HFF-Myc (cell line): ENCODE data around the gene ARPC5L.
A peak's percentile ranks its signal among the peaks of the same experiment; 100 is the strongest.
"Not testable (repeated sequence)": the region's sequence is repeated elsewhere in the genome, so short reads cannot be mapped to it uniquely, and the experiment has no call there.

ENCODE experiments used
- DNase-seq: peaks from one replicate; pipeline ENCODE4 v3.0.0-alpha.2; 2011; ENCODE audit warnings: low read depth; ENCODE audit errors: extremely low read depth
- H3K4me3 ChIP-seq: replicated peaks from 2 replicates; pipeline ENCODE4 v1.5.1; 2011; ENCODE audit warnings: low read depth, mild to moderate bottlenecking, control low read depth, low read length
- TF ChIP-seq, protein P1 (sequence below): IDR thresholded peaks from 2 replicates; pipeline ENCODE4 v1.5.1; 2012; ENCODE audit warnings: mild to moderate bottlenecking, low read depth, low read length, control low read depth; ENCODE audit errors: missing control alignments

Gene ARPC5L

DNA sequence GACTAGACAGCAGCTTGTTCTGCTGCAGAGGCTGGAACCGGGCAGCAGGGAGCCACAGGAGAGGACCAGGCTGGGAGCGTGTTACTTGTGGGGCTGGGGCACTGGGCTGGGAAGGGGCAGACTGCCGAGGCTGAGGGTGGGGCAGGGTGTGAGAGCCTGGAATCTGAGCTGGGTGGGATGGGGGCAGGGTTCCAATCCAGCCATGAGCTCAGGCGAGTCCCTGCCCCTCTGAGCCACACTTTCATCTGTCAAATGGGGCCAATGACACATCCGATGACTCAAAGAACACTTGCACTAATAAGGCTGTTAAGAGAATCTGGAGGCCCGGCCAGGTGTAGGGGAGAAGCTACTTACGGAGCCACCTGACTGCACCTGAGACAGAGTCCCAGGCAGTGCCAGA is 27.3 kb upstream of the ARPC5L start:
- TF ChIP-seq, protein P1, sequence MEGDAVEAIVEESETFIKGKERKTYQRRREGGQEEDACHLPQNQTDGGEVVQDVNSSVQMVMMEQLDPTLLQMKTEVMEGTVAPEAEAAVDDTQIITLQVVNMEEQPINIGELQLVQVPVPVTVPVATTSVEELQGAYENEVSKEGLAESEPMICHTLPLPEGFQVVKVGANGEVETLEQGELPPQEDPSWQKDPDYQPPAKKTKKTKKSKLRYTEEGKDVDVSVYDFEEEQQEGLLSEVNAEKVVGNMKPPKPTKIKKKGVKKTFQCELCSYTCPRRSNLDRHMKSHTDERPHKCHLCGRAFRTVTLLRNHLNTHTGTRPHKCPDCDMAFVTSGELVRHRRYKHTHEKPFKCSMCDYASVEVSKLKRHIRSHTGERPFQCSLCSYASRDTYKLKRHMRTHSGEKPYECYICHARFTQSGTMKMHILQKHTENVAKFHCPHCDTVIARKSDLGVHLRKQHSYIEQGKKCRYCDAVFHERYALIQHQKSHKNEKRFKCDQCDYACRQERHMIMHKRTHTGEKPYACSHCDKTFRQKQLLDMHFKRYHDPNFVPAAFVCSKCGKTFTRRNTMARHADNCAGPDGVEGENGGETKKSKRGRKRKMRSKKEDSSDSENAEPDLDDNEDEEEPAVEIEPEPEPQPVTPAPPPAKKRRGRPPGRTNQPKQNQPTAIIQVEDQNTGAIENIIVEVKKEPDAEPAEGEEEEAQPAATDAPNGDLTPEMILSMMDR = no peak
- no peak for DNase-seq
- no peak overlapping the region for H3K4me3 ChIP-seq

DNA sequence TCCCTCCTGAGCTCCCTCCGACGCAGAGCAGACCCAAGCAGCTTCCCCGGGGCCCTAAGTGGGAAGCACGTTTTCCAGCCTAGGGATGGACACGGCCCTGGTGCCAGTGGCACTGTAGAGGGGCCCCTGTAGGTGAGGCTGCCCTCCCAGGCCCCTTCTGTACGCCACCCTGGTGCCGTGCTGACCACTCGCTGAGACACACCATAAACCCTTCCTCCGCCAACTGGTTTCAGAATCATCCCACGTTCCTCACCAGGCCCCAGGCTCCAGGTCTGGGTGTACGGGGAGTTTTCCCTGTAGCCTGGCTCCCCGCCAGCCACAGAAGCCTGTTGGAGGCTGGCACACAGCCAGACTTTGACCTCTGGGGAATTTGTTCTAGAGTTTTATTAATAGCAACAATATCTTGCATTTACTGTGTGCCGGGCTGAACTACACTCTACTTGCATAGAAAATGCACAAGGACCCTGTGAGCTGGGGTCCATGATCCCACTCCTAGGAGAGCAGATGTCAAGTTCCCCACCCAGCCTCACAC is 26.8 kb upstream of the ARPC5L start:
- TF ChIP-seq, protein P1 = no peak
- no peak overlapping the region for H3K4me3 ChIP-seq
- DNase-seq = no peak

DNA sequence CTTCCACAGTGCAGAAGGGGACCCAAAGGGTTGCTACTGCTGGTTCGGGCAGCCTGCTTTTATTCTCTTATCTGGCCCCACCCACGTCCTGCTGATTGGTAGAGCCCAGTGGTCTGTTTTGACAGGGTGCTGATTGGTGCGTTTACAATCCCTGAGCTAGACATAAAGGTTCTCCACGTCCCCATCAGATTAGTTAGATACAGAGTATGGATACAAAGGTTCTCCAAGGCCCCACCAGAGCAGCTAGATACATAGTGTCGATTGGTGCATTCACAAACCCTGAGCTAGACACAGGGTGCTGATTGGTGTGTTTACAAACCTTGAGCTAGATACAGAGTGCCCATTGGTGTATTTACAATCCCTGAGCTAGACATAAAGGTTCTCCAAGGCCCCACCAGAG is 23.8 kb upstream of the ARPC5L start:
- not testable (repeated sequence) for H3K4me3 ChIP-seq, DNase-seq

DNA sequence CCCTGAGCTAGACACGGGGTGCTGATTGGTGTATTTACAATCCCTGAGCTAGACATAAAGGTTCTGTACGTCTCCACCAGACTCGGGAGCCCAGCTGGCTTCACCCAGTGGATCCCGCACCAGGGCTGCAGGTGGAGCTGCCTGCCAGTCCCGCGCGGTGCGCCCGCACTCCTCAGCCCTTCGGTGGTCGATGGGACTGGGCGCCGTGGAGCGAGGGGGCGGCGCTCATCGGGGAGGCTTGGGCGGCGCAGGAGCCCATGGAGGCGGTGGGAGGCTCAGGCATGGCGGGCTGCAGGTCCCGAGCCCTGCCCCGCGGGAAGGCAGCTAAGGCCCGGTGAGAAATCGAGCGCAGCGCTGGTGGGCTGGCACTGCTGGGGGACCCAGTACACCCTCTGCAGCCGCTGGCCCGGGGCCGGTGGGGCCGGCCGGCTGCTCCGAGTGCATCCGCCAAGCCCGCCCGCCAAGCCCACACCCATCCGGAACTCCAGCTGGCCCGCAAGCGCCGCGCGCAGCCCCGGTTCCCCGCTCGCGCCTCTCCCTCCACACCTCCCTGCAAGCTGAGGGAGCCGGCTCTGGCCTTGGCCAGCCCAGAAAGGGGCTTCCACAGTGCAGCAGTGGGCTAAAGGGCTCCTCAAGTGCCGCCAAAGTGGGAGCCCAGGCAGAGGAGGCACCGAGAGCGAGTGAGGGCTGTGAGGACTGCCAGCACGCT is 23.2 kb upstream of the ARPC5L start:
- DNase-seq, H3K4me3 ChIP-seq: not testable (repeated sequence)

DNA sequence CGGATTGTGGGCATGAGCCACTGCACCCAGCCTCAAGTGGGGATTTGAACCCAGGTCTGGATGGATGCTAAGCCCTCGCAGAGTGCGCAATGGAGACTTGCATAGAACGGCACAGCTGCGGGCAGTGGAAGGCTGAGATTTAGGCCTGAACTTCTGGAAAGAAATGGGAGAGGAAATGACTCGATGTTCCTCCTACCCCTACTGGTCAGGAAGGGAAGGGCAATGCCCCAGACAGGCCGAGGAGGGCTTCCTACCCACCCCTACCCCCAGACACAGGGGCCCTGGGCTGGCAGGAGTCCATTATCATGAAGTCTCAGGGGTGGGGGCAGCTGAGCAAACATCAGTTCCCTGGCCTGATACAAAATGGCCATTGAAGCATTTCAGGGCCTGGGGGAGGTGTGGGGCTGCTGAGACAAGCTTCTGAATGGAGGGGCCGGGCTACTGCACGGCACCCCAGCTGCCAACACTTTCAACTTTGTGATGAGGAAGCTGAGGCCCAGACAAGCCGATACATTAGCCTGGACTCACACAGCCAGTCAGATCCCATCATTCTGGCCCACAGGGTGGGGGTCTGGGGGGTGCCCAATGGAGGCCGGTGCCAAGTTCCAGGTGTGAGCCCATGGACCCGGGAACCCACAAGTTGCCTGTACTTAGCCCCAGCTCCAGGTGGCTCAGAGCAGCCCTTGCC is 22.2 kb upstream of the ARPC5L start:
- TF ChIP-seq, protein P1 = peak; percentile 58
- no peak overlapping the region for H3K4me3 ChIP-seq
- DNase-seq = no peak

DNA sequence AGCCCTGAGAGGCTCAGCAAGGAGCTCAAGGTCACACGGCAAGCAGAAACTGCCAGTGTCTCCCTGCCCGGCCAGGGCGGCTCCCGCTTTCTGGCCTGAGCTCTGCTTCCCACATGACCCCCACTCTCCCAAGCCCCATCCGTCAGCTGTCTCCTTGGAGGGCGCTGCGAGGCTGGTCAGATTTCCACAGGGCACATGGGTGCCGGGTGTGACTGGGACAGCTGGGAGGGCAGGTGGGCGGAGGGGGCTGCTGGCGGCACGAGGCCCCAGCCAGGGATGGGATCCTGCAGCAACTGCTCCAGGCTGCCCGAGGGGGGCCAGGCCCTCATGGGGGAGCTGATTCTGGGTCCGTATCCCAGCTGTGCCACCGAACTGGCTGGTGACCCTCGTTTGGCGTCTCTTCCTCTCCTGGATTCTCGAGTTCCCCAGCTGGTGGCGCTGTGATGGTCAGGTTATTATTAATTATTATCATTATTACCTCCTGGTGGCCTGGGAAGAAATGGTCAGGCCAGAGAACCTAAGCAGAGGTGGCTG is 21.6 kb upstream of the ARPC5L start:
- DNase-seq = no peak
- TF ChIP-seq, protein P1 = peak; percentile 29

DNA sequence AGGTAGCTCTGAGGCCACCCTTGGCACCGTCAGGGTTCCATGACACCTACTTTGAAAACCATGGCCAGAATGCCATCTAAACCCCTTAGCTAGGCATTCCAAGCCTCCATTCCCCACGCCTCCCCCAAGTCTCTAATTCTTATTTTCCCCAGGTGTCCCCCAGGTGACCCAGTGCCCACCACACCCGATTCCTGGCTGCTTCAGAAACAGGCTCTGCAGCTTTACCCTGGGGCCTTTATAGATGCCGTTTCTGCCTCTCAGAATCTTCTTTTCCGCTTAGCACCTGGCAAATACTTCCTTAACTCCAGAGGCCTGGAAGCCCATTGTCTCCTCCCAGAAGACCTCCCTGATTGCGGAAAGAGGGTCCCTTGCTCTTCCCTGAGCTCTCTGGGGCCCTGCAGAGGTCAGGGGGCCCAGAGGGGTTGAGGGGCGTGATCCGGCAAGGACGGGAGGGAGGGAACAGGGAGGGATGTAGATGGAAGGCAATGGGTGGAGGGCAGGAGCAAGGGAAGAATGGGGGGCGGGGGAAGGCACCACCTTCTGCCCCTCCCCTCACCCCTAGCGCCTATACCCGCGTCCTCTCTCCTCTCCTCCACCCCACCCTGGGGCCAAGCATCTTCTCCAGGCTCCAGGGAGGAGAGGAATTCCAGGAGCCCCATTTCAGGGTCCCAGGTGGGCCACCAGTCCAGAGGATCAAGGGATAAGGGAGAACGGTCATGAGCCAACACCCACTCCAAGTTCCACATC is 20.7 kb upstream of the ARPC5L start:
- TF ChIP-seq, protein P1 = no peak
- H3K4me3 ChIP-seq = no peak overlapping the region
- no peak for DNase-seq

More for the DNA sequence above, 21.6 kb upstream of the ARPC5L start:
- H3K4me3 ChIP-seq = no peak overlapping the region
